Measurements from ENCODE around the gene GDAP2. TPM values are rescaled to one million over a fixed set of nuclear protein-coding genes. Genes with fewer than 3 reads are reported as not detected.
"Not testable (repeated sequence)": the region's sequence is repeated elsewhere in the genome, so short reads cannot be mapped to it uniquely, and the experiment has no call there.

GDAP2 gene
- total RNA-seq, 1 donor from 2014 or later = 32.4 TPM

- Histone ChIP-seq H3K27ac (no peak overlapping the region), H3K9me3 (no peaks in the 10 kb centered on the region)
- no peak for ATAC-seq
These were observed 82.6 kb downstream of the GDAP2 start for GRCh38 chr1:117846674-117847425.

DNA sequence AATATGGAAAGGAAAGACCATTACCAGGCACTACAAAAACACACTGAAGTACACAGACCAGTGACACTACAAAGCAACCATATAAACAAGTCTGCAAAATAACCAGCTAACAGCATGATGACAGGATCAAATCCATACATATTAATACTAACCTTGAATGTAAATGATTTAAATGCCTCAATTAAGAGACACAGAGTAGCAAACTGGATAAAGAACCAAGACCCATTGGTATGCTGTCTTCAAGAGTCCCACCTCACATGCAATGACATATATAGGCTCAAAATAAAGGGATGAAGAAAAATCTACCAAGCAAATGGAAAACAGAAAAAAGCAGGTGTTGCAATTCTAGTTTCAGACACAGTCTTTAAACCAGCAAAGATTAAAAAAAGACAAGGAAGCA, 84.9 kb downstream of the GDAP2 start:
- H3K4me1 ChIP-seq; H3K27me3 ChIP-seq; H3K36me3 ChIP-seq; intact Hi-C loops (cut with DNase I); H3K9me3 ChIP-seq; H3K4me3 ChIP-seq; ATAC-seq; DNase-seq; H3K27ac ChIP-seq: not testable (repeated sequence)

More at GRCh38 chr1:117846674-117847425, 82.6 kb downstream of the GDAP2 start:
- Histone ChIP-seq H3K4me1 (no peaks in the 10 kb centered on the region), H3K27me3 (no peaks in the 10 kb centered on the region), H3K4me3 (no peak overlapping the region), H3K36me3 (no peaks in the 10 kb centered on the region)
- no peak for TF ChIP-seq CTCF (IDR thresholded peaks at IDR 0.05)
- intact Hi-C loops (cut with DNase I) = no loop called here
- no peak for DNase-seq

- intact Hi-C loops (cut with DNase I) = no loop called here
- no peak overlapping the region for H3K4me3 ChIP-seq
- TF ChIP-seq CTCF (IDR thresholded peaks at IDR 0.05) = no peak
- ATAC-seq (no peak), DNase-seq (no peak)
- no peaks in the 10 kb centered on the region for H3K27me3 ChIP-seq
- H3K36me3 ChIP-seq = no peaks in the 10 kb centered on the region
- H3K27ac ChIP-seq = no peak overlapping the region
- H3K9me3 ChIP-seq = no peaks in the 10 kb centered on the region
- no peaks in the 10 kb centered on the region for H3K4me1 ChIP-seq
These were observed 85.6 kb downstream of the GDAP2 start for GRCh38 chr1:117843791-117844190.

DNA sequence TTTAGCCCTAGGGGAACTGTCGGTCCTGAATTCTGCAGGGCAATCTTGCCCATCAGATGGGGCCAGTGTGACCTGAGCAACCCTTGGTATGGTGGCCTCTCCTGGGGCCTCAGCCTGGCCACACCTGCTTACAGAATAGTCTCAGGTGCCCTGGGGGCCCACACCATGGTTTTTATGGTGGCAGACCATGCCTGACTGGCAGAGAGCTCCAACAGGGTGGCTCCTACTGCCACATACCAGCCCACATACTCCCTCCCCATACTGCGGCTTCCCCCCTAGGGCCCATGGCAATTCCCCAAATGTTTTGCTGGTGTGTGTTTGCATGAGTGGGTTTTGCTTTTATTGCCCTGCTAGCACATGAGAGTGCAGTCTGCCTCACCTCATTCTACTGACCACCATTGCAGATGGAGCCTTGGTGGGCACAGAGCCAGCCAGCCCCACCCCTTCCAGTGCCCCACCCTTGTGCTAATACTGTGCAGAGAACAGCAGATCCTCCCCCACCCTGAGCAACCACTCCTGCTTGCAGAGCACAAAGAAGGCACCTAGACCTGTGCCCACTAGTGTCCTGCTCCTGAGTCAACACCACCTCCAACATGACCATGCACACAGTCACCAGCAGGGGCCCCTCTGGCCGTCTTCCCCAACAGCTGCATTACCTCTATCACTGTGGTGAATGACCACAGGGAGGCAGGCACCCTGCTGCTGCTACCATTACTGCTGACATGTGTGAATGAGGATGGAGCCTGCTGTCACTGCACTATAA, 86.8 kb downstream of the GDAP2 start:
- H3K4me1 ChIP-seq = no peaks in the 10 kb centered on the region
- no peak for TF ChIP-seq CTCF (IDR thresholded peaks at IDR 0.05)
- H3K9me3 ChIP-seq = no peaks in the 10 kb centered on the region
- H3K4me3 ChIP-seq = no peak overlapping the region
- DNase-seq = no peak
- intact Hi-C loops (cut with DNase I) = no loop called here
- ATAC-seq = peak; percentile 16
- no peaks in the 10 kb centered on the region for H3K36me3 ChIP-seq
- no peak overlapping the region for H3K27ac ChIP-seq
- no peaks in the 10 kb centered on the region for H3K27me3 ChIP-seq

- DNase-seq (no peak), ATAC-seq (no peak)
- H3K27me3 ChIP-seq = no peaks in the 10 kb centered on the region
- H3K36me3 ChIP-seq = no peaks in the 10 kb centered on the region
- no peak overlapping the region for H3K4me3 ChIP-seq
- H3K27ac ChIP-seq = no peak overlapping the region
- H3K9me3 ChIP-seq = no peaks in the 10 kb centered on the region
- TF ChIP-seq CTCF (IDR thresholded peaks at IDR 0.05) = no peak
- intact Hi-C loops (cut with DNase I) = no loop called here
- no peaks in the 10 kb centered on the region for H3K4me1 ChIP-seq
These were observed 88.2 kb downstream of the GDAP2 start for GRCh38 chr1:117841117-117841650.

DNA sequence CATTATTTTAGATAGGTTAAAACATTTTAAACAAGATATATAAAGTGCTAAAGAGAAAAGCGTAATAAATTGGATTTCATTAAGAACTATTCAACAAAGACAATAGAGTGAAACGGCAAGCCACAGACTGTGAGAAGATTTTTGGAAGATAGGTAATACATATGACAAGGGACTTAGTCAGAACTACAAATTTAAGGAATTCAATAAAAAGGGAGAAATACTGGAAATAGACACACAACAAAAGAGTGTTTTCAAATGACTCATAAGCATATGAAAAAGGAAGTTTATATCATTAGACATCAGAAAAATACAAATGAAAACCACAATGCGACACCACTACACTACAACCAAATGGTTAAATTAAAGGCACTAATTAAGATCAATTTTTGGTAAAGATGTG, 90.5 kb downstream of the GDAP2 start:
- H3K4me1 ChIP-seq = no peaks in the 10 kb centered on the region
- H3K27ac ChIP-seq = no peak overlapping the region
- no peaks in the 10 kb centered on the region for H3K9me3 ChIP-seq
- no peak for ATAC-seq
- no peak for DNase-seq
- no peak overlapping the region for H3K4me3 ChIP-seq
- intact Hi-C loops (cut with DNase I) = no loop called here
- H3K27me3 ChIP-seq = no peaks in the 10 kb centered on the region
- no peaks in the 10 kb centered on the region for H3K36me3 ChIP-seq
- no peak for TF ChIP-seq CTCF (IDR thresholded peaks at IDR 0.05)

All from upper lobe of right lung (tissue), 1 donor.